ENCODE data around the gene RAB32.
"Not testable (repeated sequence)": the region's sequence is repeated elsewhere in the genome, so short reads cannot be mapped to it uniquely, and the experiment has no call there.

Gene RAB32

DNA sequence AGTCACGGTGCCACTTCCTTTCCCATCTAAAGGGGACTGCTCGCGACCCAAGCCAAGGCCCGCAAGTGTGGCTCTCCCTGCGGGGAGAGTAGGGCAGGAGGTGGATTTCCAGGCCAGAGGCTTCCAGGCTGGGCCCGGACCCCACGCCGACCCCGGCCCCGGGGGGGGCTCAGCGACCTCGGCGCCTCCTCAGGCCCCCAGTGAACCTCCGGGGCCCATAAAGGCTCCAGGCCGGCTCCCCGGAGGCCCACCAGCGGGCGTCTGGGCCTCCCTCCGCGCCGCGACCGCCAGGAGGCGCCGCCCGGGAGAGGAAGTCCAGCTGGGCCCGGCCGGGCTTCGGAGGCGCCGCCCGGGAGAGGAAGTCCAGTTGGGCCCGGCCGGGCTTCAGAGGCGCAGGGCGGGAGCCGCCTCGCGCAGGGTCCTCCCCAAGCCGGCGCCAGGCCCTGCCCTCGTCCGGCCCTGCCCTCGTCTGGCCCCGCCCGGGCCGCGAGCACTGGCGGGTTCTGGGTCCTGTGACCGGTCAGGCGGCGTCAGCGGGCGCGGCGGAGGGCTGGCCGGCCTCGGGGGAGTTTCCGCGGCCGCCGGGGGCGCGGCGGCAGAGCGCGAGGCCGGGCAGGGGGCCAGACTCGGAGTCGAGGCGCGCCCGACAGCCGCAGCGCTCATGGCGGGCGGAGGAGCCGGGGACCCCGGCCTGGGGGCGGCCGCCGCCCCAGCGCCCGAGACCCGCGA is at the start of gene RAB32:
TSS of gene RAB32 (plus strand) at position 623 of the 729 bp plus-strand sequence. CDS start at position 662, 39 bp downstream.
- DNase-seq: peak; percentile 80

DNA sequence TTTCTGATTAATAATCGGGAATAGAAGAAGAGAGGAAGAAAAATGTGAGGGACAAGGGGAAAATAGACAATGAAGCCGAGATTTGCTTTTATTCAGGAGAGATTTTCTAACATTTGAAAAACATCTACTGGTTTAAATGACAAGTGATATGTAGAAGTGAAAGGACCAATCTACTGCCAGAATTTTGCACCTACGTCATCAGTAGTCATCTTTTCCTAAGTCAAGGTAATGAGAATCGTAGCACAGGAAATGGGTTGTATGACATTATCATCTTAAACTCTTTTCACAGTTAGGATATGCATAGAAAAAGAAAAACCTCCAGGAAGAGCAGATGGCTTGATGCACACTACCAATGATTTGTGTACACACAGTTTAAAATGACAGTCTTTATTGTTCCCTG is 45.3 kb upstream of the RAB32 start:
- no peak for DNase-seq

DNA sequence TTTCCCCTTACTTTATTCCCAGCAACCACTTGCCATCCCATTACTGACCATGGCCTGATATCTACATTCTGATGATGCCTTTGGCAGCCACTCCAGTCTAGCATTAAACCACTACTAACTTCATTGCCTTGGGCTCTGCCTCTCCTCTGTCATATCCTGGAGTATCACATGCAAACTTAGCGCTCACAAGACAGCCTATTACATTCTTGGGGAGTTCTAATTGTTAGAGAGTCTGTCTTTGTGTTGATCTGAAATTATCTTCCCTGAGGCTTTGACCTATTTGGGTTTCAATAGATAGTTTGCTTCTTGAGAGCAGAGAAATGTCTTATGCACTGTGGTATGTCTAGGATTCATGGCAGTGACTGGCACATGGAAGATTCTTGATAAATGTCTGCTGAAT is 40.5 kb upstream of the RAB32 start:
- no peak for DNase-seq

GRCh38 chr6:146515212-146515611 is 28.4 kb upstream of the RAB32 start:
- DNase-seq: no peak

GRCh38 chr6:146526192-146526591 is 17.4 kb upstream of the RAB32 start:
- DNase-seq: no peak

GRCh38 chr6:146532702-146533101 is 10.9 kb upstream of the RAB32 start:
- DNase-seq: no peak

GRCh38 chr6:146542881-146543210 is 787 bp upstream of the RAB32 start:
- DNase-seq: no peak

GRCh38 chr6:146543940-146544615 is 445 bp downstream of the RAB32 start:
- no peak for DNase-seq

GRCh38 chr6:146544616-146545182 is 1.1 kb downstream of the RAB32 start:
- DNase-seq: no peak

DNA sequence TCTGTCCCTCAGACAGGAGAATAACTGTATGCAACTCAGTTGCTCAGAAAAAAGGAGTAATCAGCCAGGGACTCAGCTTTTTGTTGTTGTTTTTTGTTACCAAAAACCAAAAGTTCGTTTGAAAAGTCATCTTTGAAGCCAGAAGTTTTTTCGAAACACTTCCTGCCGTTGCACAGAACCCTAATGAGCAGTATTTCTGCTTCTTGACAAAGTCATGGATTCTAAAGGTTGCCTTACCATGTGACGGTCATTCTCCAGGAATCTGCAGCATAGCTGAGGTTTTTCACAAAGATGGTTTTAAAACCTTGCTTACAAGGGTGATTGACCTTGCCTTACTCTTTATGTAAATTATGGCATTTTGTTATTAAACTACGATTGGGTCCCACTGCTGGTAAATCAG is 1.9 kb downstream of the RAB32 start:
- DNase-seq: no peak

GRCh38 chr6:146546443-146547043 is 2.9 kb downstream of the RAB32 start:
- no peak for DNase-seq

- DNase-seq: no peak
Observed at GRCh38 chr6:146547889-146548288, 4.3 kb downstream of the RAB32 start.

DNA sequence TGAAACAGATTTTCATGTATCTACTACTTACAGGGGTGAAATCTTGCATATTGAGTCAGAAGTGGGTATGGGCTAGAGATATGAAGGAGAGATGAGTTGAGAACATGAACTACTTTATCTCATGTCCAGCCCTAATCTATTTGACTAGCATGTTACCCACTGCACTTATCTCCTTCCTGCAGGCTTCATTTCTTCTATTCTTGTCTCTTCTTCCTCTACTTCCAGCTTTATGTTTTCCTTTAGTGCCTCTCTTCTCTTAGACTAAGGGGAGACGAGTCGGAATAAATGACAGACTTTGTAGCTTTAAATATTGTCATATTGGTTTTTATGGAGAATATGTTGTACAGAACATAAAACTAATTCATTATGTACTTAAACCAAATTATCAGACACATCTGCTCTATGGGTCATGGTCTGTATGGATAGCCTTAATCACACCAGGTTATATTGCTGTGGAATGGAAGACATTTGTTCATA is 5.3 kb downstream of the RAB32 start:
- no peak for DNase-seq

GRCh38 chr6:146550911-146551310 is 7.3 kb downstream of the RAB32 start:
- DNase-seq: no peak

- no peak for DNase-seq
Observed at GRCh38 chr6:146551545-146551944, 7.9 kb downstream of the RAB32 start.

DNA sequence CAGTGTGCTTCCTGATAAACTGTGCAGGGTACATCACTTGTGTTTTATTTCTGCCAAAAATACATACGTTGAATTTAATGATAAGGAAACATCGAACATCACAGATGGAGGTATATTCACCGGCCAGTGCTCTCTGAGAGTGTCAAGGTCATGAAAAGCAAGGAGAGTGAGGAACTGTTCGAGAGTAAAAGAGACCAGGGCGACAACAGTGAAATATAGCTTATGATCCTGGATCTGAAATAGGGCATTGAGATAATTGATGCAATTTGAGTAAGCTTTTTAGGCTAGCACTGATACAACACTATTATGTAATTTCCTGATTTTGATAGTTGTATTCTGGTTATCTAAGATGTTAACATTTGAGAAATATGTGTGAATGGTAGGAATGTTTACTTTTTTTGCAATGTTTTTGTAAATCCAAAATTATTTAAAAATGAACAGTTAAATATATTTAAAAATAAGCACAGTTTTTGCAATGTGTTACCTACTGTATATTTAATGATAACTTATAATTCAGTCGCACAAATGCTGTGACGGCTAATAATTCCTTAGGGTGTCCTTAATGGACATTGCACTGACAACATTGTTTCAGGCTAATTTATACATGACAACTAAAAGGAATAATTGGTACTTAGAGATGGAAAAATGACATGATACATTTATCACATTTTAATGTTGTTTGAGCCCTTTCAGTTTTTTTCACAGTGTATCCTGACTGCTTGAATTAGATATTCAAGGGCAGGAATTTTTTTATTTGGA is 9.9 kb downstream of the RAB32 start:
- no peak for DNase-seq

DNA sequence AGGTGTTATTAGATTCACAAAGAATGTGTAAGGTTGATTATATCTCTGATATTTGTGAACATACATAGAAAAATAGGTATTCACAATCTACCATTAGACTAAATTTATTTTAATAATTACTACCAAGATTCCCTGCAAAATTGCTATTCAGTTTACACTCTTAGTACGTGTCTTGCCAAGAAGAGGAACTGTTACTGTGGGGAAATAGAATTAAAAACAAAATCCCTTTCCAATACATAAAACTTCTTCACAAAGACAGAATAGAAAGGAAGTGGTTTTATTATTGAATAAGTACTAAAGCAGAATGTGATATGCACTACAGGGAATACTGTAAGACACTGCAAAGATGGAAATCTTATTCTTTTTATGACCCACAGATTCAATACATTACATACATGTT is 17.0 kb downstream of the RAB32 start:
- no peak for DNase-seq

DNA sequence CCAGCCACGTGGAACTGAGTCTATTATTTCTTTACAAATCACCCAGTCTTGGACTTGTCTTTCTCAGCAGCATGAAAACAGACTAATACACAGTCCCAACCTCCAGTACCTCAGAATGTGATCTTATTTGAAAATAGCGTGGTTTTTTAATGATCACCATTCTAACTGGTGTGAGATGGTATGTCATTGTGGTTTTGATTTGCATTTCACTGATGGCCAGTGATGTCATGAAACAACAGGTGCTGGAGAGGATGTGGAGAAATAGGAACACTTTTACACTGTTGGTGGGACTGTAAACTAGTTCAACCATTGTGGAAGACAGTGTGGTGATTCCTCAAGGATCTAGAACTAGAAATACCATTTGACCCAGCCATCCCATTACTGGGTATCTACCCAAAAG is 23.0 kb downstream of the RAB32 start:
- DNase-seq: not testable (repeated sequence)

DNA sequence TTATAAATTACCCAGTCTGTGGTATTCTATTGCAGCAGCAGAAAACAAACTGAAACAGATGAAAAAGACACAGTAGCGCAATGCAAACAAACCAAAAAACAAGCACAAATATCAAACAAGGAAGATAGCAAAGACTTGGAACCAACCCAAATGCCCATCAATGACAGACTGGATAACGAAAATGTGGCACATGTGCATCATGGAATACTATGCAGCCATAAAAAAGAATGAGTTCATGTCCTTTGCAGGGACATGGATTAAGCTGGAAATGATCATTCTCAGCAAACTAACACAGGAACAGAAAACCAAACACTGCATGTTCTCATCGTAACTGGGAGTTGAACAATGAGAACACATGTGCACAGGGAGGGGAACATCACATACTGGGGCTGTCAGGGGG is 25.0 kb downstream of the RAB32 start:
- not testable (repeated sequence) for DNase-seq

DNA sequence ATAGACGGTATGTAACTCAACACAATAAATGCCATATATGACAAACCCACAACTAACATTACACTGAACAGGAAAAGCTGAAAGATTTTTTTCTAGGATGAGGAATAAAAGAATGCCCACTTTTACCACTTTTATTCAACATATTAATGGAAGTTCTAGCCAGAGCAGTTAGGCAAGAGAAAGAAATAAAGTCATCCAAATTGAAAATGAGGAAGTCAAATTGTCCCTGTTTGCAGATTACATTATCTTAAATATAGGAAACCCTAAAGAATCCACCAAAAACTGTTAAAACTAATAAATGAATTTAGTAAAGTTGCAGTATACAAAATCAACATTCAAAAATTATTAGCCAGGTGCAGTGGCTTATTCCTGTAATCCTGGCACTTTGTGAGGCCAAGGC is 30.6 kb downstream of the RAB32 start:
- DNase-seq: no peak

DNA sequence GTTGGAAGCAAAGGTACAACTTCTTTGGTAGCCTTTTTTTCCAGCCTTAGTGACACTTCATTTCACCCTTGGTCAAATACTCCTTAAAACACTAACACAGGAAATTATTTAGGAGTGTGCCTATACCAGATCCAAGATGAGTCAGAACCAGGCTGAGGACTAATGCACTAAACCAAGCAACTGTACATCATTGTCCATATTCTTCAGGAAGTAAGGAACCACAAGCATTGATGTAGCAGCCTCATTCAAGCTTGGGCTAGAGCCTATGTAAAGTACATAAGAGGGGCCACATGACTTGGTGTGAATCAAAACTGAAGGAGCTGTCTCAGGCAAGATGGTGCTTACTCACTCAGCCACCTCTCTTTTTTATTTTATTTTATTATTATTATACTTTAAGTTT is 34.4 kb downstream of the RAB32 start:
- peak; percentile 23 for DNase-seq

GRCh38 chr6:146581968-146582367 is 38.3 kb downstream of the RAB32 start:
- no peak for DNase-seq

- no peak for DNase-seq
Observed at GRCh38 chr6:146582857-146583256, 39.2 kb downstream of the RAB32 start.

All from GDM1 (cell line).